Ovary (tissue), 9 donors: ENCODE data around the gene PTMA. TPM values are rescaled to one million over a fixed set of nuclear protein-coding genes. Genes with fewer than 3 reads are reported as not detected.
"Not testable (repeated sequence)": the region's sequence is repeated elsewhere in the genome, so short reads cannot be mapped to it uniquely, and the experiment has no call there.

ENCODE experiments used
- DNase-seq, 5 donors: peaks; one replicate each; pipeline ENCODE4 v3.0.0-alpha.2; 2019 to 2020
- H3K27ac ChIP-seq, 2 donors: fragments of 200-600 bp; one replicate each; pipeline versions ENCODE4 v1.5.1 to v1.8.0; 2019 to 2022
- H3K27me3 ChIP-seq: fragments of 200-600 bp; one replicate; pipeline ENCODE4 v1.8.0; 2022
- H3K36me3 ChIP-seq: fragments of 200-600 bp; sonication (generic); one replicate; pipeline ENCODE4 v1.5.1; 2019
- H3K4me1 ChIP-seq: one replicate; pipeline ENCODE4 v1.8.1; 2013; ENCODE audit warnings: mild to moderate bottlenecking, moderate library complexity; ENCODE audit not compliant: insufficient read depth
- H3K4me3 ChIP-seq: fragments of 200-600 bp; sonication (generic); one replicate; pipeline ENCODE4 v1.5.1; 2017
- H3K9me3 ChIP-seq, 2 donors: fragments of 200-600 bp in 1 of 2; sonication (generic) in 1 of 2; one replicate each; pipeline versions ENCODE4 v1.5.1 to v1.8.1; 2013 to 2019; ENCODE audit warnings: mild to moderate bottlenecking in 1 of 2, moderate library complexity in 1 of 2
- EP300 ChIP-seq: sonication (generic); formaldehyde crosslinking; IDR thresholded peaks from one replicate; pipeline ENCODE4 v1.6.1; 2017; ENCODE audit warnings: antibody characterized with exemption
- POLR2A ChIP-seq: fragments of 450-650 bp; IDR thresholded peaks from one replicate; pipeline ENCODE4 v1.6.1; 2017; ENCODE audit warnings: antibody characterized with exemption, mild to moderate bottlenecking, moderate library complexity
- WGBS, 3 donors: extraction: QIAGEN DNeasy Blood & Tissue Kit in 1 of 3; methylation state at CpG; one replicate each; pipeline versions ENCODE4 v1.1.5 to v1.1.7; 2013 to 2017; 5-methylcytosine and 5-hydroxymethylcytosine counted together
- intact Hi-C, 4 donors: fragments of 100-400 bp; cut with DNase I; formaldehyde crosslinking; loops; one replicate each; pipeline versions ENCODE4 v1.11.0 to v1.15.1; 2022 to 2023
- polyA plus RNA-seq, 2 donors: library from polyadenylated mRNA; stranded (reverse); fragments of 200-250 nt in 1 of 2; fragments of 350-450 nt in 1 of 2; fragmentation: Illumina TruSeq in 1 of 2; extraction: RNeasy Lipid Tissue Mini Kit (QIAGEN cat#74804) in 1 of 2; gene quantifications; one replicate each; pipeline ENCODE4 v1.2.3, GENCODE V29; 2013 to 2014
- total RNA-seq, 7 donors: library from RNA; depleted of rRNA in 2 of 7; stranded (reverse); fragments of >200 nt in 2 of 7; fragmentation: NEBNext Ultra II Directional in 3 of 7; extraction: Animal tissue kit (Norgen Biotek cat#: 25700) in 3 of 7; gene quantifications; one replicate each; pipeline versions ENCODE4 v1.1.0 to v1.2.4, GENCODE V29; 2016 to 2023
- TF ChIP-seq, protein P1 (sequence below), 3 donors: fragments of 450-650 bp in 2 of 3; fragments of 200-600 bp in 1 of 3; IDR thresholded peaks; one replicate each; pipeline versions ENCODE4 v1.5.1 to v1.8.0; 2016 to 2022; ENCODE audit warnings: antibody characterized with exemption in 3 of 3, mild to moderate bottlenecking in 1 of 3
- donor health status: DM: no; HTN: no; CAD: no; lungs with moderate emphysema.
- donor health status: DM: no; HTN: no; CAD: no.
- donor health status: Bipolar disorder and iron deficiency.
- donor health status: DM: yes; HTN: yes; CAD: no.
- donor health status: DM: no; HTN: no; CAD: no.
- donor health status: DM: yes; HTN: yes; CAD: no.

The PTMA gene
- total and polyA plus RNA-seq, 9 donors, result 755 to 1,991 (median 930) TPM

DNA sequence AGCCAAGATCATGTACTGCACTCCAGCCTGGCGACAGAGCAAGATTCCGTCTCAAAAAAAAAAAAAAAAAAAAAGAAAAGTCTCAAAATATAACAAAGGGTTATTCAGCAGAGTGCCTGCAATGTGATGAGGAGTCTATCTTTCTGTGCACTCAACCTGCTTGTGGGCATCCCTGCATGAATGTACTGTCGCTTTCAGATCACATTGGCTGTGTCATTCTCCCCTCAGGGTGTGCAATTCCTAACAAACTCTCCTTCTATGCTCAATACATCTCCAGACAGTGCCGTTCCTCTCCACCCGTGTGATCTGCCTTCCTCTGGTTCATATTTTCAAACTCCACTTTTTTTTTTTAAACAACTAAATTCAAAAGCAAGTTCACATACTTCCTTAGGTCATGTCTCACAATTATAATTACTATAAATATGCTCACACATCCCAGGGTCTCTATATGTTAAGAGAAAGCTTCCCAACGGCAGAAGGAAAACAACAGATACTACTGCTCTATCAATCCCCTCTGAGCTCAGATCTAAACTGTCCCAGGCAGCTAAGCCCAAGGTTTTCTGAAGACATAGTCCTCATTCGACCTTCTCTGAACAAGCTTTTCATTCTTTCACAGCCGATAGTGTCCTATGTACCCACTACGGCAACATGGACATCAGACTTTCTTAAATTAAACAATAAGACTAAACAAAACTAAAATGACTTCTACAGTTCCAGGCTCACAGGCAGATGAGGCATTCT, 35.2 kb downstream of the PTMA start:
- Histone ChIP-seq H3K4me1 (no peaks in the 10 kb centered on the region), H3K36me3 (no peaks in the 10 kb centered on the region), H3K27ac (no peak overlapping the region), H3K4me3 (no peak overlapping the region), H3K9me3 (no peaks in the 10 kb centered on the region), H3K27me3 (no peaks in the 10 kb centered on the region)
- 46 to 71% (median 59%) methylated on average over 9 of the region's 9 CpGs for WGBS, 3 donors
- no peak for DNase-seq
- TF ChIP-seq POLR2A, result no peak
- TF ChIP-seq EP300, result no peak
- TF ChIP-seq, protein P1, sequence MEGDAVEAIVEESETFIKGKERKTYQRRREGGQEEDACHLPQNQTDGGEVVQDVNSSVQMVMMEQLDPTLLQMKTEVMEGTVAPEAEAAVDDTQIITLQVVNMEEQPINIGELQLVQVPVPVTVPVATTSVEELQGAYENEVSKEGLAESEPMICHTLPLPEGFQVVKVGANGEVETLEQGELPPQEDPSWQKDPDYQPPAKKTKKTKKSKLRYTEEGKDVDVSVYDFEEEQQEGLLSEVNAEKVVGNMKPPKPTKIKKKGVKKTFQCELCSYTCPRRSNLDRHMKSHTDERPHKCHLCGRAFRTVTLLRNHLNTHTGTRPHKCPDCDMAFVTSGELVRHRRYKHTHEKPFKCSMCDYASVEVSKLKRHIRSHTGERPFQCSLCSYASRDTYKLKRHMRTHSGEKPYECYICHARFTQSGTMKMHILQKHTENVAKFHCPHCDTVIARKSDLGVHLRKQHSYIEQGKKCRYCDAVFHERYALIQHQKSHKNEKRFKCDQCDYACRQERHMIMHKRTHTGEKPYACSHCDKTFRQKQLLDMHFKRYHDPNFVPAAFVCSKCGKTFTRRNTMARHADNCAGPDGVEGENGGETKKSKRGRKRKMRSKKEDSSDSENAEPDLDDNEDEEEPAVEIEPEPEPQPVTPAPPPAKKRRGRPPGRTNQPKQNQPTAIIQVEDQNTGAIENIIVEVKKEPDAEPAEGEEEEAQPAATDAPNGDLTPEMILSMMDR (IDR thresholded peaks at IDR 0.05), result no peak
- intact Hi-C loops, result no loop called here

GRCh38 chr2:231745303-231746038, 37.1 kb downstream of the PTMA start:
- no peak for DNase-seq
- Histone ChIP-seq H3K36me3 (no peaks in the 10 kb centered on the region), H3K4me3 (no peak overlapping the region), H3K27ac (no peak overlapping the region), H3K27me3 (no peaks in the 10 kb centered on the region), H3K9me3 (no peaks in the 10 kb centered on the region), H3K4me1 (no peaks in the 10 kb centered on the region)
- WGBS, 3 donors, result 72 to 81% (median 80%) methylated on average over 6 of the region's 6 CpGs
- intact Hi-C loops, result no loop called here
- no peak for TF ChIP-seq POLR2A
- TF ChIP-seq EP300, result no peak
- TF ChIP-seq, protein P1 (IDR thresholded peaks at IDR 0.05), result no peak

- DNase-seq, H3K4me3 ChIP-seq, H3K4me1 ChIP-seq, H3K27ac ChIP-seq, H3K27me3 ChIP-seq, H3K9me3 ChIP-seq, H3K36me3 ChIP-seq, intact Hi-C loops: not testable (repeated sequence)
- WGBS, 3 donors, result 86 to 93% (median 92%) methylated on average over 6 of the region's 6 CpGs
Observed at GRCh38 chr2:231748153-231748896, 40.0 kb downstream of the PTMA start.

DNA sequence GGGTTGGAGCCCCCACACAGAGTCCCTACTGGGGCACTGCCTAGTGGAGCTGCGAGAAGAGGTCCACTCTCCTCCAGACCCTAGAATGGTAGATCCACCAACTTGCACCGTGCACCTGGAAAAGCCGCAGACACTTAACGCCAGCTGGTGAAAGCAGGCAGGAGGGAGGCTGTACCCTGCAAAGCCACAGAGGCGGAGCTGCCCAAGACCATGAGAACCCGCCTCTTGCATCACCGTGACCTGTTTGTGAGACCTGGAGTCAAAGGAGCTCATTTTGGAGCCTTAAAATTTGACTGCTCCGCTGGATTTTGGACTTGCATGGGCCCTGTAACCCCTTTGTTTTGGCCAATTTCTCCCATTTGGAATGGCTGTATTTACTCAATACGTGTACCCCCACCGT, 40.7 kb downstream of the PTMA start:
- H3K9me3 ChIP-seq, intact Hi-C loops, H3K27ac ChIP-seq, H3K4me3 ChIP-seq, DNase-seq, H3K36me3 ChIP-seq, H3K4me1 ChIP-seq, H3K27me3 ChIP-seq: not testable (repeated sequence)
- WGBS, 3 donors, result 94 to 99% (median 95%) methylated on average over 10 of the region's 10 CpGs

DNA sequence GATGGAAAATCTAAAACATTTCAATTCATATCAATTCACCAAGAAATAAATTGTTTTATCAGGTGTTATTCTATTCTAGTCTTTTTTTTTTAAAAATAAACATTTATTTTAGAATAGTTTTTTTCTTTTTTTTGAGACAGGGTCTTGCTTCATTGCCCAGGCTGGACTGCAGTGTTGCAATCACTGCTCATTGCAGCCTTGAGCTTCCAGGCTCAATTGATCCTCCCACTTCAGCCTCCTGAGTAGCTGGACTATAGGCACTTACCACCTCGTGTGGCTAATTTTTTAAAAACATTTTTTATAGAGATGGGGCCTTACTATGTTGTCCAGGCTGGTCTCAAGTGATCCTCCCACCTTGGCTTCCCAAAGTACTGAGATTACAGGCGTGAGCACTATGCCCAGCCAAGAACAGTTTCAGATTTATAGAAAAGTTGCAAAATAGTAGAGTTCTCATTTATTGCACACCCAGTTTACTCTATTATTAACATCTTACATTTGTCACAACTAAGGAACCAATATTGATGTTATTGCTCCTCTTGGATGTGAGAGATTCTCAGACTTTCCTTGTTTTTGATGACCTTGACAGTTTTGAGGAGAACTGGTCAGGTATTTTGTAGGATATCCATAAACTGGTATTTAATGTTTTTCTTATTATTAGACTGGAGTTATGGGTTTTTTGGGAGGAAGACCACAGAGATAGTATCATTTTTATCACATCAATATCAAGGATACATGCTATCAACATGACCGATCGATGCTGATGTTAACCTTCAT, 42.9 kb downstream of the PTMA start:
- Histone ChIP-seq H3K9me3 (no peaks in the 10 kb centered on the region), H3K36me3 (no peaks in the 10 kb centered on the region), H3K4me1 (no peaks in the 10 kb centered on the region), H3K27ac (no peak overlapping the region), H3K4me3 (no peak overlapping the region), H3K27me3 (no peaks in the 10 kb centered on the region)
- 82 to 88% (median 86%) methylated on average over 4 of the region's 4 CpGs for WGBS, 3 donors
- intact Hi-C loops, result no loop called here
- TF ChIP-seq EP300 (no peak), POLR2A (no peak)
- TF ChIP-seq, protein P1 (IDR thresholded peaks at IDR 0.05), result no peak
- no peak for DNase-seq
